ENCODE data around the gene PRKCH.

- TF ChIP-seq POLR2A (IDR thresholded peaks at IDR 0.05; ENCODE audit: extremely low read depth, insufficient read length): no peak
- TF ChIP-seq CTCF (IDR thresholded peaks at IDR 0.05; ENCODE audit: low read depth, low read length): no peak
Measured at GRCh38 chr14:61535458-61535857, 214.1 kb downstream of the PRKCH start.

All from NB4 (cell line).